GM20431 (cell line): ENCODE results near the gene PPP2R3C.
"Not testable (repeated sequence)": the region's sequence is repeated elsewhere in the genome, so short reads cannot be mapped to it uniquely, and the experiment has no call there.

ENCODE experiments used
- in situ Hi-C: fragments of 300-500 bp; cut with MseI, MboI; formaldehyde crosslinking; loops from one replicate; pipeline ENCODE4 v1.15.0; 2020; ENCODE audit warnings: low sequenced_read_pairs; ENCODE audit not compliant: unreplicated experiment

Gene PPP2R3C

DNA sequence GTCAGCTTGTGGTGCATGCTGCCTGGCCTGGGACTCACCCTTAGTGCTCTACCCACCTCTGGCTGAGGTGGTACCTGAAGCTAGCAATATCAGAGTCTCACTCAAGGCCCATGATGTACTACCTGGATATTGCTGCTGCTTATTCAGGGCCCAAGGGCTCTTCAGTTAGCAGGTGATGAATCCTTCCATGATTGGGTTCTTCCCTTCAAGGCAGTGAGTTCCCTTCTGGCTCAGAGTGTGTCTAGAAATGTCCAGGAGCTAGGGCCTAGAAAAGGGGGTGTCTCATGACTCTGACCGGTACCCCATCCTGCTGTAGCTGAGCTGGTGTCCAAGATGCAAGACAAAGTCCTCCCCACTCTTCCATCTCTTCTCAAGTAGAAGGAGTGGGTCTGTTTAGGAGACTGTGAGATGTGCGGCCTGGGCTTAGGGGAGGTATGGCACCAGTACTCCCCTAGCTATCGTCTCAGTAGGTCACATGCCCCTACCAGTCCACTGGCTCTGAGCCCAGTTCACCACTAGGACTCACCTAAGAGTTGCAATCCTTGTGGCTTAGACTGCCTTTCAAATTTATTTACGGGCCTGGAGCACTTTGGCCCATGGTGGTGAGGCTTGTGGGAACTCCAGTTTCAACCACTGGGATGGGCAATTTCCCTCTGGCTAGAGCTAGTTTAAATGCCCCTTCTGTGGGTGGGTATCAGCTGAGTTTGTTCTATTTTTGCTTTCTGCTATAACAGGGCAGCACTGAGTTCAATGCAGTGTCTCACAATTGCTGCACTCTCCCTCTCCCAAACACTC is 12.7 kb upstream of the PPP2R3C start:
- in situ Hi-C loops: loop anchor here (10.0 to 25.0 kb wide), 2 partner anchors 280 to 553 kb away; no protein-coding TSS in a partner anchor

DNA sequence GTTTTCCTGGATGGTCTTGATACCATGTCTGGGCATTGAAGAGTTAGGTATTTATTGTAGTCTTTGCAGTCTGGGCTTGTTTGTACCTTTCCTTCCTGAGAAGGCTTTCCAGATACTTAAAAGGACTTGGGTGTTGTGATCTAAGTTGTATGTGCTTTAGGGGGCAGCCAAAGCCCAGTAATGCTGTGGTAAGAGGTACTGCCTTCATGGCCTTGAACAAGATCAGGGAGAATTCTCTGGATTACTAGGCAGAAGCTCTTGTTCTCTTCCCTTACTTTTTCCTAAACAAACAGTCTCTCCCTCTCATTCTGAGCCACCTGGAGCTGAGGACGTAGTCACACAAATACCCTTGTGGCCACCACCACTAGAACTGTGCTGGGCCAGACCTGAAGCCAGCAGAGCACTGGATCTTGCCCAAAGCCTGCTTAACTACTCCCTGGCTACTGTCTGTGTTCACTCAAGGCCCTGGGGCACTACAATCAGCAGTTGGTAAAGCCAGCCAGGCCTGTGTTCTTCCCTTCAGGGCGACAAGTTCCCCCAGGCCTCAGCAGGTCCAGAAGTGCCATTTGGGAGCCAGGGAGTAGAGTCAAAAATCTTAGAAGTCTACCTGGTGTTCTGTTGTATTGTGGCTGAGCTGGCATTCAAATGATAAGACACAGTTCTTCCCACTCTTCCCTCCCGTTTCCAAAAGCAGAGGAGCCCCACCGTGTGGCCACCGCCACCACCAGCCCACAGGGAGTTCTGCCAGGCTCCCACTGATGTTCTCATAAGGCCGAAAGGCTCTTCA is 11.9 kb upstream of the PPP2R3C start:
- in situ Hi-C loops: loop anchor here (10.0 to 25.0 kb wide), 2 partner anchors 281 to 554 kb away; no protein-coding TSS in a partner anchor

DNA sequence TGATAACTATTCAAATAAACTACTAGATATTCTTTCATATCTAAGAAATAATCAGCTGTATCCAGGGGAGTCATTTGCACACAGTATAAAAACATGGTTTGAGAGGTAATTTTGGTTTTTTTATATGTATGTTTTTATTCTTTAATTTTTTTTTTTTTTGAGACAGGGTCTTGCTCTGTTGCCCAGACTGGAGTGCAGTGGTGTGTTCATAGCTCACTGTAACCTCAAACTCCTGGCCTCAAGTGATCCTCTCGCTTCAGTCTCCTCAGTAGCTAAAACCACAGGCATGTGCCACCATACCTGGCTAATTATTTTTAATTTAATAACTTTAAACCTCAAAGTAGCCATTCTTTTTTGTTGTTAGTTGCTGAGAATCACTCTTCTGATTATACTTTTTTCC is 2.3 kb upstream of the PPP2R3C start:
- in situ Hi-C loops: no loop called here

DNA sequence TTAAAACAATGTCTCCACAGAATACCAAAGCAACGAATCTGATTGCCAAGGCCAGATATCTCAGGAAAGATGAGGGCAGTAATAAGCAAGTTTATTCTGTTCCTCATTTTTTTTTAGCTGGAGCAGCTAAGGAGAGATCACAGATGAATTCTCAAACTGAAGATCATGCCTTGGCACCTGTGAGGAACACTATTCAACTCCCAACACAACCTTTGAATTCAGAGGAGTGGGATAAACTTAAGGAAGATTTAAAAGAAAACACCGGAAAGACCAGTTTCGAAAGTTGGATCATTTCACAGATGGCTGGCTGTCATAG is 1.6 kb upstream of the PPP2R3C start:
- in situ Hi-C loops: no loop called here

DNA sequence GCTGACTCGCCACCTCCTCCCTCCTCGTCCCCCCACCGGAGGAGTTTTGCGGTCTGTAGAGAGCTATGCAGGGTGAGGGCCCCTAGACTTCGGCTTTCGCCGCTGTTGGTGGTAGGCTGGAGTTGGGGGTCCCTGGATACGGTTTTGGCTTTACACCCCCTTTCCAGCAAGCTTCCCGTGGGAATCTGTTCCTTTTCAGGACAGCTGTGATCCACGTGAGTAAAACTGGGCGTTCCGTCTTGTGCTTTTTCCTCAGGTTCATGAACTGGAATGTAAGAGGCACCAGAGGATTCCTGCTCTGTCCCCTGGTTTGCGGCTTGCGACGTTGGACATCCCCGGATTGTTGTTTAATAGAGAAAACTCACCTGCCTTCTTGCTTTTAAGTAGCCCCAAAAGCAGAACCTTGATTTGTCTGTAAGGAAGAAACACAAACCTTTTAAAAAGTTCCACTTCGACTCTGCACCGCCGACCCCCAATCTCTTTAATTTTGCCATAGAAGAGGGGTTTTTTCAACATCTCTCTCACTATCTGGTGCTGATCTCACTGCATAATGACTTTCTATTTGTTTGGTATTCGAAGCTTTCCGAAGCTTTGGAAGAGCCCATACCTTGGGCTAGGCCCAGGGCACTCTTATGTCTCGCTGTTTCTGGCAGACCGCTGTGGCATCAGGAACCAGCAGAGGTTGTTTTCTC is 1.1 kb upstream of the PPP2R3C start:
- in situ Hi-C loops: no loop called here

DNA sequence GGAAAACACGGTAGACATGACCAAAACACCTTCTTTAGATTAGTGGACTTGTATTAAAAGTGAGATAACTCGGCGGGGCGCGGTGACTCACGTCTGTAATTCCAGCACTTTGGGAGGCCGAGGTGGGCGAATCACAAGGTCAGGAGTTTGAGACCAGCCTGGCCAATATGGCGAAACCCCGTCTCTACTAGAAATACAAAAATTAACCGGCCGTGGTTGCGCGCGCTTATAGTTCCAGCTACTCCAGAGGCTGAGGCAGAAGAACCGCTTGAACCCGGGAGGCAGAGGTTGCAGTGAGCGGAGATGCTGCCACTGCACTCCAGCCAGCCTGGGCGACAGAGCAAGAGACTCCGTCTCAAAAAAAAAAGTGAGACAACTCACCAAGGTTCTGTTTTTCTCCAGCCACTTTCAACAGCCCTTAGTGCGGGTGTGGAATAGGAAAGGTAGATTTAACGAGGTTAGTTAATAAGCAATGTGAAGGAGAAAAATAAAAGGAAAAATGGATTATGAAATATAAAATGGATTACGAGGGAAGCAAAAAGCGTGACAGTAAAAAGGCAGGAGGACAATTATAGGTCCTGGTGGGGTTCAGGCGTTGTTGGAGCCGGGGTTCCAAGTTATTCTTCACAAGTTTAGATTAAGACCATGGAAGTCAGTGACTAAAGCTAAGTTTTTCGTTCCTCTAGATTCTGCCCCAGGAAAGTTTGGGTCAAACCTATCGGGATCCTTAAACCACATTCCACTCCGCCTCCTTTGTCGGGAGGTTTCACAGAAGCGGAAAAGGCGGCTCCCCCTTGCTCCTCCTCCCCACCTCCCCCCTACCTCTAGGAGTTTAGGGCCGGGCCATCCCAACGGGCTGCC is 534 bp downstream of the PPP2R3C start:
- in situ Hi-C loops: no loop called here

DNA sequence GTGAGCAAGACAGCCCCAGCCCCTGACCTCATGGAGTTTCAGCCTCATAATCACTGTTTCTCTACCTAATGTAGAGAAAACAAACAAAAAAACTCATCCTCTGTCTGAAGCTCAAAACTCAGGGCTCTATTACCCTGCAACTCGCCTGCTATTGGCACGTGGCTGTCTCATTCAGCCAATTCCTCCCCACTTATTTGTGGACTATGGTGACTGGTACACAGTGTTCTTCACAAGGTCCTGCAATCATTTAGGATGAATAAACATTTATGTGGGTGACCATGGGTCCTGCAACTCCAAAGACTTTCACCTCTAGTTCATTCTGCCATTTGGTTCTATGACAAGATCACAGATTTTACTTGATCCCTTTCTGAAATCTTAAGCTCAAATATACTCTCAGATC is 4.7 kb downstream of the PPP2R3C start:
- in situ Hi-C loops: no loop called here

DNA sequence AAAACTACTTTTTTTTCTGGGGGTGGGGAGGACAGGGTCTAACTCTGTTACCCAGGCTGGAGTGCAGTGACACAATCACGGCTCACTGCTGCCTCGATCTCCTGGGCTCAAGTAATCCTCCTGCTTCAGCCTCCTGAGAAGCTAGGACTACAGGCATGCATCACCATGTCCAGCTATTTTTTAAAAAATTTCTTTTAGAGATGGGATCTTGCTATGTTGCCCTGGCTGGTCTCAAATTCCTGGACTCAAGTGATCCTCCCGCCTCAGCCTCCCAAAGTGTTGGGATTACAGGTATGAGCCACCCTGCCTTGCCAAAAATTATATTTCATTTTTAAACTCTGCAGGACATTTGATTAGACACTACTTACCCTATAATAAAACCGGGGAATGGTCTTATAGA is 5.5 kb downstream of the PPP2R3C start:
- in situ Hi-C loops: no loop called here

DNA sequence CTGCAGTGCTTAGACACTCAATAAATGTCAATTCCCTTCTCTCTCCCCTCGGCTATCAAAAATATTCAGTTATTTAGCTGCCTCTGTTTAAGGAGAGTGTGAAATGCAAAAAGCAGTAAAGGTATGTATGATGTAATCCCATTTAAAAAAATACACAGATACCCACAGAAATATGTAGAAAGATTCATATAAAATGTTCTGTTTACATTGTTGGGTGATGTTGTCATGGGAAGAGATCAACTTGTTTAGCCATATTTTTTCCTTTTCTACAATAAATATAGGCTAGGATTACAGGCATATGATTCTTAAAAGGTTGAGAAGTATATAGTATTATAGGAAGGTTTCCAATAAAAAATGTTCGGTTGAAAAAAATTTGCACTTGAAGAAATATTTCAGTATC is 7.8 kb downstream of the PPP2R3C start:
- in situ Hi-C loops: no loop called here

DNA sequence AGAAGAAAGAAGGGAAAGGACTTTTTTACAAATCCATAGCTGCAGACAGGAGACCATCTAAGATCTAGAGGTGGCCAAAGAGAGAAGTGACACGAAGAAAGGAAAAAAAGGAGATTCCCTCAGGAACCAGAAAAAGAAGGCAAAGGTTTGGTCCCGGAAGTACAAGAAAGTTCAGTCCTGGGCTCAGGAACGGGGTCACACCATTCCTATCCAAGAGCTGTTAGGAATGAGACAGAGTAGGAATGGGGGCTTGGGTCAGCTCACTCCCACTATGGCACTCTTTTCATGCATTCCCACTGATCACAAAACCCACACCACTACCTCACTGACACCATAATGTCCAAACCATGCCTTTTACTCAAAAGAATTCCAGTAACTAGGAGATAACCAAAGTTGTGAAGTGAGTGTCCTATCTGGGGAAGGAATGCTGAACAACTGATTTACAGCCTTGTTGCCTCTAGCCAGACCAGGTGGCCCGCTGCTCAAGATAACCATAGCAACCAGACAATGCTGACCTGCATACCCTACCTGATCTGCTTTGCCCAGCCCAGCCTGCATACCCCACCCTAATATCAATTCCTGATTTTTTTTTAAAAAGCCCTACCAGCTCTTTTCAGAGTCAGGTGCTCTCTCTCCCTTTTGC is 8.4 kb downstream of the PPP2R3C start:
- in situ Hi-C loops: no loop called here

DNA sequence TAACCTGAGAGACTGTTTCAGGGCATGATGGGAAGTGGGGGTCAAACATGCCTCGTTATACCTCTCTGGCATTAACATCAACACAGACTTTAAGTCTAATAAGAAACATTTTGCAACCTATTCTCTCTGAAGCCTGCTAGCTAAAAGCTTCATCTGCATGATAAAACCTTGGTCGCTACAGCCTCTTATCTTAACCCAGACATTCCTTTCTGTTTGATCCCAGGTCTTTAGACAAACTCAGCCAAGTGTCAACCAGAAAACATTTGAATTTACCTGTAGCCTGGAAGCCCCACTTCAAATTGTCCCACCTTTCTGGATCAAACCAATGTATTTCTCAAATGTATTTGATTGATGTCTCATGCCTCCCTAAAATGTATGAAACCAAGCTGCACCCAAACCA is 9.1 kb downstream of the PPP2R3C start:
- in situ Hi-C loops: no loop called here

DNA sequence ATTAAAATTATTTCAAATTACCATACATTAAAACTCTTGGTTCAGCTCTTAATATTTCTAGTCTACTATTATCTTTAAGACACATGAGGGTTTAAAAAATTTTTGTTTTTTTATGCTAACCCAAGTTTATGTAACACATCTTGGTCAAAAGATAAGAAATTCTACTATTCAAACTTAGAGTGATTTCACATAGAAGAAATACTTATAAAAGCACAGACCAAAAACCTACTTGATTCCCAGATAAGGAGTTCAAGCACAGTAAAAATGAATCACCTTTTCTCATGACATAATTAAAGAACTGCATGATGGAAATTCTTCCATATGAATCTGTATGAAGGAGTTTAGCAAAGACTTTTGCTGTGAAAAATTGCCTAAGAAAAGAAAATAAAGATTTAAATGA is 13.9 kb downstream of the PPP2R3C start:
- in situ Hi-C loops: no loop called here

DNA sequence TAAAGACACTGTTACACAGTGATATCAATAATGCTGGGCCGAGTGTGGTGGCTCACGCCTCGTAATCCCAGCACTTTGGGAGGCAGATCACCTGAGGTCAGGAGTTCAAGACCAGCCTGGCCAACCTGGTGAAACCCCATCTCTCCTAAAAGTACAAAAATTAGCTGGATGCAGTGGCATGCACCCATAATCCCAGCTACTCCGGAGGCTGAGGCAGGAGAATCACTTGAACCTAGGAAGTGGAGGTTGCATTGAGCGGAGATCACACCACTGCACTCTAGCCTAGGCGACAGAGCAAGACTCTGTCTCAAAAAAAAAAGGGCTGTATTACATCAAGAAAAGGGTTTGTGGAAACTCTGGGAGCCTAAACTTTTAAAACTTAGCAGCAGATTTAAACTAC is 27.1 kb downstream of the PPP2R3C start:
- in situ Hi-C loops: not testable (repeated sequence)

DNA sequence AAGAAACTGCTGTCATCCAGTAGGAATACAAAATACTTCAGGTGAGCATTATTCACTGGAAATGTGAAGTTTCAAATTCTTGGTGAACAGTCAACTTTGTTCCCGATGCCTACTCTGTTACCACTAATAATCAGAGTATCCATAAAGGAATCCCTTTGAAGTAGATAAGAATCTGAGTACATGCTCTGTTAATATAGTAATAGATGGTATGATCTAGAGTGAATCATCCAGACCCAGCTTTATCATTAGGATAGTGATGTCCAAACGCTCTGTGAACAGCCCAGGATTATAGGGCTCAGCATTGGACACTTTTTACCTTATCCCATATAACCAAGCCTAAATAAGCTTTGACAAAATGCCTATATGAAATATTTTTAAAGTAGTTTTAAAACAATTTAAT is 33.3 kb downstream of the PPP2R3C start:
- in situ Hi-C loops: no loop called here

DNA sequence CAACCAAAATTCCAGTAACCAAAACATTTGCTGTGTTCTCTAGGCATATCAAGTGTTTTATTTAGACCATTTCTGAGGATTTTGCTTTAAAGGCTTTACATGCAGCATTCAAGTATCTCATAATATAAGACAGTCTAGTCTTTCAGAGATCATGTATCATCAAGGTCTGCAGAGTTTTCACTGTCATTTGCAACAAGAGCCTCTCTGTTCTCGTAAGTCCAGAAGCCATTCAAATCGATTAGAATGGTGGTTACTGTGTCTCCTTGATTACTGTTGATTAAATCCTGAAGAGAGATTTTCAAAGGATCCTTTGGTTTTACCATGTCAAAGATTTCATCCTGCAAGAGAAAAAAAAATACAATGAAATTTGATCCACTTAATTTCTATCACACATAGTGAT is 36.3 kb downstream of the PPP2R3C start:
- in situ Hi-C loops: no loop called here

DNA sequence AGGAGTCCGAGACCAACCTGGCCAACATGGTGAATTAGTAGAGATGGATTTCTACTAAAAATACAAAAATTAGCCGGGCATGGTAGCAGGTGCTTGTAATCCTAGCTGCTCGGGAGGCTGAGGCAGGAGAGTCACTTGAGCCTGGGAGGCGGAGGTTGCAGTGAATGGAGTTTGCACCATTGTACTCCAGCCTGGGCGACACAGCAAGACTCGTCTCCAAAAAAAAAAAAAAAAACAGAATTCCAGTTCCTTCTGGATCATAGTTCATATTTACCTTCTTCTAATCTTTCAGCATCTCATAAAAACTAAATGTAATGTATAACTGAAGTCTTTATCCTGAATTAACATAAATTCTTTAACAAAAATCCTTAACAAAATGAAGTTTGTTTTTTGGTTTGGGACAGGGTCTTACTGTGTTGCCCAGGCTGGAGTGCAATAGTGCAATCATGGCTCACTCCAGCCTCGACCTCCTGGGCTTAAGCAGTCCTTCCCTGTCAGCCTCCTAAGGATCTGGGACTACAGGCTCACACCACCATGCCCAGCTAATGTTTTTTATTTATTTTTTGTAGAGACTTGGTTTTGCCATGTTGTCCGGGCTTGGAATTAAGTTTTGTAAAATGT is 38.1 kb downstream of the PPP2R3C start:
- in situ Hi-C loops: no loop called here

DNA sequence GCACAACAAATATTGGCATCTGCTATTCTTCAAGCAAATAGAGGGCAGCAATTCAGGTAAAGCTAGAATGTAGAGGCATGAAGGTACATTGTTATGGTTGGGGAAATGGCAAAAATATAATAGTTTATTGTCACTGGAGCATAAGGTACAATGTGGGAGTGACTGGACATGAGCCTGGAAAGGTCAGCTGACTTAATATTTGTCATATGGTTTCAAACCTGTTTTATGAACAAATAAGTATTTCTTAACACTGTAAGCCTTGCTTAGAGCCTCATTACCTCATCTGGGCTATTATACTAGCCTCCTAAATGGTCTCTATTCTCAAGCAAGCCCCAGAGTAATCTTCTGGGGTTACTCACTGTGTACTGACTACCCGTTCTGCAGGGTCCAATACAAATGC is 42.0 kb downstream of the PPP2R3C start:
- in situ Hi-C loops: no loop called here

DNA sequence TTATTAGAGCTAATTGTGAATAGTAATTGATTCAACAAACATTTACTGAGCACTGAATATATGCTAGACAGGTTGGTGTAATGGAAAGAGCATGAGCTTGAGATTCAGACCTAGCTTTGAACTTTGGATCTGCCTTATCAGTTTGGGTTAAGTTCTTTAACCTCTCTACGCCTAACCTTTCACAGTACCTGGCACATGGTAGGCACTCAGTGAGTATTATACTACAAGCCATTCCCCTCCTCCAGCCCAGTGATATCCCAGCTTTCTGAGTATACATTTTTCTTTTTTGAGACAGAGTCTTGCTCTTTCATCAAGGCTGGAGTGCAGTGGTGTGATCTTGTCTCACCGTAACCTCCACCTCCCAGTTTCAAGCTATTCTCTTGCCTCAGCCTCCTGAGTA is 43.7 kb downstream of the PPP2R3C start:
- in situ Hi-C loops: no loop called here

DNA sequence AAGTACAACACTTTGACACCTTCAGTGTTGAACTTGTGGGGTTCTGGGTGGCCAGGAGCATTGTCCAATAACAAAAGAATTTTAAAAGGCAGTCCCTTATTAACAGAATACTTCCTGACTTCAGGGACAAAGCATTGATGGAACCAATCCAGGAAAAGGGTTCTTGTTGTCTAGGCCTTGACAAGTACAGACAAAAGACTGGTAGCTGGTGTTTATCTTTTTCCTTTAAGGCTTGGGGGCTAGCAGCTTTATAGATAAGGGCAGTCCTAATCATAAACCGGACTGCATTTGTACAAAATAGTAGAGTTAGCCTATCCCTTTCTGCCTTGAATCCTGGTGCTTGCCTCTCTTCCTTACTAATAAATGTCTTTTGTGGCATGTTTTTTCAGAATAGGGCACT is 48.3 kb downstream of the PPP2R3C start:
- in situ Hi-C loops: no loop called here
